H1 (cell line): ENCODE results near the gene GPR39. TPM values are rescaled to one million over a fixed set of nuclear protein-coding genes. Genes with fewer than 3 reads are reported as not detected.

Experiments used
- BRCA1 ChIP-seq: IDR thresholded peaks from 2 replicates; pipeline ENCODE4 v1.6.1; 2012; ENCODE audit warnings: low read depth, low read length, improper control_type of control experiment
- CHD2 ChIP-seq: IDR thresholded peaks from 2 replicates; pipeline ENCODE4 v1.6.1; 2012; ENCODE audit warnings: low read length, improper control_type of control experiment
- SAP30 ChIP-seq: fragments of 300-600 bp; sonication (generic); IDR thresholded peaks from 2 replicates; pipeline ENCODE4 v1.7.1; 2012; ENCODE audit warnings: low read length, moderate library complexity, mild to moderate bottlenecking, inconsistent platforms; ENCODE audit not compliant: insufficient read depth, insufficient replicate concordance
- TAF7 ChIP-seq: optimal IDR thresholded peaks from 2 replicates; pipeline ENCODE3; 2011; ENCODE audit warnings: low read depth, mild to moderate bottlenecking, inconsistent platforms, low read length, moderate library complexity, borderline replicate concordance
- polyA plus RNA-seq, 7 experiments: library from polyadenylated mRNA; depleted of rRNA in 3 of 7; stranded (reverse) in 5 of 7; unstranded in 2 of 7; fragments of >200 nt in 5 of 7; fragments of 200-250 nt in 2 of 7; gene quantifications; 1 replicate in 5 of 7; 2 replicates in 1 of 7; 4 replicates in 1 of 7; pipeline versions ENCODE4 v1.2.1 to v1.2.3, GENCODE V29; 2011 to 2013; ENCODE audit warnings: missing spikeins in 2 of 7, mixed read lengths in 2 of 7
- total RNA-seq: library from RNA; stranded (reverse); fragmentation: NEBNext Ultra II Directional; extraction: Animal tissue kit (Norgen Biotek cat#: 25700); gene quantifications from 2 replicates; pipeline ENCODE4 v1.2.1, GENCODE V29; 2021
- TF ChIP-seq, protein P1 (sequence below): fragments of 300-600 bp; sonication (generic); IDR thresholded peaks from 2 replicates; pipeline ENCODE4 v1.7.1; 2012; ENCODE audit warnings: low read length, moderate library complexity, mild to moderate bottlenecking, inconsistent platforms; ENCODE audit not compliant: insufficient replicate concordance

GPR39 gene
- total and polyA plus RNA-seq, 2 of the 8 experiments (the other 6 are each of a cell fraction or from before 2014, with no cell fraction given): 0.63 to 2.7 TPM

DNA sequence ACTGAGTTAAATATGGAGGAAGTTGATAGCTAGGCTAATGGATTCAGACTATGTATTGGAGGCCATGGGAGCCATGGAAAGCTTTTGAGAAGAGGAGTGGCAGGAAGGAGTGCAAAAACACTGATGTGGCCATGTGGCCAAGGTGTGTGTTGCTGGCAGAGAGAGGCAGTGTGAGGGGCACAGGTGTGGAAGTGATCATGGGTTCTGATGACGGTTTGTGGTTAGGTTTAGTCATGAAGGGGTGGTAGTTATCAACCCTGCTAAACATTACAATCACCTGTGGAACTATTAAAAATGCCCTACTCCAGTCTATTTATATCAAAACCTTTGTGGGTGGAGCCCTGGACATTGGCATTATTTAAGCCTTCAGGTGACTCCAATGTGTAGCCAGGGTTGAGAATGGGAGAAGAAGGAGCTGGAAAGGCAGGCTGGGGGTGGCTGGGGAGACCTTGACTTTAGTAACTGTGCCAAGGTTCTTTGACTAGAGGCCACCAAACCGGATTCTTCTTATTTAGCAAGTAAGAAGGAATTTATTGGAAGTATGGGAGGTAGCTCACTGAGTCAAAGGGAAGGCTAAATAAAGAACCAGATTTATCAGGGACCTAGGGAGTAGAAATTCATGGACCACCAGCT, 13.5 kb downstream of the GPR39 start (continued):
- TF ChIP-seq, protein P1, sequence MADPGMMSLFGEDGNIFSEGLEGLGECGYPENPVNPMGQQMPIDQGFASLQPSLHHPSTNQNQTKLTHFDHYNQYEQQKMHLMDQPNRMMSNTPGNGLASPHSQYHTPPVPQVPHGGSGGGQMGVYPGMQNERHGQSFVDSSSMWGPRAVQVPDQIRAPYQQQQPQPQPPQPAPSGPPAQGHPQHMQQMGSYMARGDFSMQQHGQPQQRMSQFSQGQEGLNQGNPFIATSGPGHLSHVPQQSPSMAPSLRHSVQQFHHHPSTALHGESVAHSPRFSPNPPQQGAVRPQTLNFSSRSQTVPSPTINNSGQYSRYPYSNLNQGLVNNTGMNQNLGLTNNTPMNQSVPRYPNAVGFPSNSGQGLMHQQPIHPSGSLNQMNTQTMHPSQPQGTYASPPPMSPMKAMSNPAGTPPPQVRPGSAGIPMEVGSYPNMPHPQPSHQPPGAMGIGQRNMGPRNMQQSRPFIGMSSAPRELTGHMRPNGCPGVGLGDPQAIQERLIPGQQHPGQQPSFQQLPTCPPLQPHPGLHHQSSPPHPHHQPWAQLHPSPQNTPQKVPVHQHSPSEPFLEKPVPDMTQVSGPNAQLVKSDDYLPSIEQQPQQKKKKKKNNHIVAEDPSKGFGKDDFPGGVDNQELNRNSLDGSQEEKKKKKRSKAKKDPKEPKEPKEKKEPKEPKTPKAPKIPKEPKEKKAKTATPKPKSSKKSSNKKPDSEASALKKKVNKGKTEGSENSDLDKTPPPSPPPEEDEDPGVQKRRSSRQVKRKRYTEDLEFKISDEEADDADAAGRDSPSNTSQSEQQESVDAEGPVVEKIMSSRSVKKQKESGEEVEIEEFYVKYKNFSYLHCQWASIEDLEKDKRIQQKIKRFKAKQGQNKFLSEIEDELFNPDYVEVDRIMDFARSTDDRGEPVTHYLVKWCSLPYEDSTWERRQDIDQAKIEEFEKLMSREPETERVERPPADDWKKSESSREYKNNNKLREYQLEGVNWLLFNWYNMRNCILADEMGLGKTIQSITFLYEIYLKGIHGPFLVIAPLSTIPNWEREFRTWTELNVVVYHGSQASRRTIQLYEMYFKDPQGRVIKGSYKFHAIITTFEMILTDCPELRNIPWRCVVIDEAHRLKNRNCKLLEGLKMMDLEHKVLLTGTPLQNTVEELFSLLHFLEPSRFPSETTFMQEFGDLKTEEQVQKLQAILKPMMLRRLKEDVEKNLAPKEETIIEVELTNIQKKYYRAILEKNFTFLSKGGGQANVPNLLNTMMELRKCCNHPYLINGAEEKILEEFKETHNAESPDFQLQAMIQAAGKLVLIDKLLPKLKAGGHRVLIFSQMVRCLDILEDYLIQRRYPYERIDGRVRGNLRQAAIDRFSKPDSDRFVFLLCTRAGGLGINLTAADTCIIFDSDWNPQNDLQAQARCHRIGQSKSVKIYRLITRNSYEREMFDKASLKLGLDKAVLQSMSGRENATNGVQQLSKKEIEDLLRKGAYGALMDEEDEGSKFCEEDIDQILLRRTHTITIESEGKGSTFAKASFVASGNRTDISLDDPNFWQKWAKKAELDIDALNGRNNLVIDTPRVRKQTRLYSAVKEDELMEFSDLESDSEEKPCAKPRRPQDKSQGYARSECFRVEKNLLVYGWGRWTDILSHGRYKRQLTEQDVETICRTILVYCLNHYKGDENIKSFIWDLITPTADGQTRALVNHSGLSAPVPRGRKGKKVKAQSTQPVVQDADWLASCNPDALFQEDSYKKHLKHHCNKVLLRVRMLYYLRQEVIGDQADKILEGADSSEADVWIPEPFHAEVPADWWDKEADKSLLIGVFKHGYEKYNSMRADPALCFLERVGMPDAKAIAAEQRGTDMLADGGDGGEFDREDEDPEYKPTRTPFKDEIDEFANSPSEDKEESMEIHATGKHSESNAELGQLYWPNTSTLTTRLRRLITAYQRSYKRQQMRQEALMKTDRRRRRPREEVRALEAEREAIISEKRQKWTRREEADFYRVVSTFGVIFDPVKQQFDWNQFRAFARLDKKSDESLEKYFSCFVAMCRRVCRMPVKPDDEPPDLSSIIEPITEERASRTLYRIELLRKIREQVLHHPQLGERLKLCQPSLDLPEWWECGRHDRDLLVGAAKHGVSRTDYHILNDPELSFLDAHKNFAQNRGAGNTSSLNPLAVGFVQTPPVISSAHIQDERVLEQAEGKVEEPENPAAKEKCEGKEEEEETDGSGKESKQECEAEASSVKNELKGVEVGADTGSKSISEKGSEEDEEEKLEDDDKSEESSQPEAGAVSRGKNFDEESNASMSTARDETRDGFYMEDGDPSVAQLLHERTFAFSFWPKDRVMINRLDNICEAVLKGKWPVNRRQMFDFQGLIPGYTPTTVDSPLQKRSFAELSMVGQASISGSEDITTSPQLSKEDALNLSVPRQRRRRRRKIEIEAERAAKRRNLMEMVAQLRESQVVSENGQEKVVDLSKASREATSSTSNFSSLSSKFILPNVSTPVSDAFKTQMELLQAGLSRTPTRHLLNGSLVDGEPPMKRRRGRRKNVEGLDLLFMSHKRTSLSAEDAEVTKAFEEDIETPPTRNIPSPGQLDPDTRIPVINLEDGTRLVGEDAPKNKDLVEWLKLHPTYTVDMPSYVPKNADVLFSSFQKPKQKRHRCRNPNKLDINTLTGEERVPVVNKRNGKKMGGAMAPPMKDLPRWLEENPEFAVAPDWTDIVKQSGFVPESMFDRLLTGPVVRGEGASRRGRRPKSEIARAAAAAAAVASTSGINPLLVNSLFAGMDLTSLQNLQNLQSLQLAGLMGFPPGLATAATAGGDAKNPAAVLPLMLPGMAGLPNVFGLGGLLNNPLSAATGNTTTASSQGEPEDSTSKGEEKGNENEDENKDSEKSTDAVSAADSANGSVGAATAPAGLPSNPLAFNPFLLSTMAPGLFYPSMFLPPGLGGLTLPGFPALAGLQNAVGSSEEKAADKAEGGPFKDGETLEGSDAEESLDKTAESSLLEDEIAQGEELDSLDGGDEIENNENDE: no peak
- no peak for TF ChIP-seq TAF7
- no peak for TF ChIP-seq SAP30
- no peak for TF ChIP-seq BRCA1
- TF ChIP-seq CHD2: no peak
